Mammary epithelial cell (primary cell): Measurements from ENCODE around the gene CELF2.

Experiments
- CTCF ChIP-seq, 2 donors: IDR thresholded peaks in 1 of 2; conservative IDR thresholded peaks in 1 of 2; 2 replicates each; pipeline ENCODE4 v1.5.1; 2011 to 2012; ENCODE audit warnings: inconsistent platforms in 2 of 2, low read length in 2 of 2, mild to moderate bottlenecking in 2 of 2, control low read depth in 1 of 2, low read depth in 1 of 2; ENCODE audit not compliant: insufficient read depth in 1 of 2; ENCODE audit errors: extremely low read depth in 1 of 2
- EZH2 ChIP-seq: IDR thresholded peaks from 2 replicates; pipeline ENCODE4 v1.6.1; 2012; ENCODE audit warnings: low read length, inconsistent platforms, borderline replicate concordance

GRCh38 chr10:11154849-11155498 lies 137.3 kb downstream of the CELF2 start:
- TF ChIP-seq EZH2 (no peak), CTCF (conservative IDR thresholded peaks at IDR 0.05 in 1 of 2, IDR thresholded peaks at IDR 0.05 in 1 of 2; ENCODE audit: extremely low read depth in 1 of 2, insufficient read depth in 1 of 2, low read depth in 1 of 2, low read length in 2 of 2) (no peak)
